CD4-positive, CD25-positive, alpha-beta regulatory T cell (primary cell): ENCODE measurements around the gene SLC27A4. TPM values are rescaled to one million over a fixed set of nuclear protein-coding genes. Genes with fewer than 3 reads are reported as not detected.
A peak's percentile ranks its signal among the peaks of the same experiment; 100 is the strongest.

Experiments used
- ATAC-seq, 2 donors: fragments of 150-1000 bp; cut with Tn5 transposase; one replicate each; pipeline ENCODE4 v1.10.0; 2021; ENCODE audit warnings: low read depth in 2 of 2, moderate number of reproducible peaks in 2 of 2, moderate library complexity in 1 of 2
- DNase-seq, 3 donors: peaks; one replicate each; pipeline versions ENCODE4 v3.0.0 to v3.0.0-alpha.2; 2012 to 2022; ENCODE audit warnings: mixed read lengths in 1 of 3
- H3K27ac ChIP-seq: one replicate; pipeline ENCODE4 v1.7.0; 2013; ENCODE audit warnings: mild to moderate bottlenecking, low read length; ENCODE audit not compliant: insufficient read depth, poor library complexity, severe bottlenecking
- H3K27me3 ChIP-seq: one replicate; pipeline ENCODE4 v1.7.0; 2013; ENCODE audit warnings: low read length; ENCODE audit not compliant: control insufficient read depth, insufficient read depth
- H3K36me3 ChIP-seq: one replicate; pipeline ENCODE4 v1.7.0; 2013; ENCODE audit warnings: mild to moderate bottlenecking, low read length, moderate library complexity; ENCODE audit not compliant: control insufficient read depth, insufficient read depth
- H3K4me1 ChIP-seq: 2 replicates; pipeline ENCODE4 v1.7.0; 2013; ENCODE audit warnings: mild to moderate bottlenecking, low read length; ENCODE audit not compliant: insufficient read depth, control insufficient read depth, poor library complexity, severe bottlenecking
- H3K4me3 ChIP-seq: one replicate; pipeline ENCODE4 v1.7.0; 2013; ENCODE audit warnings: low read depth, mild to moderate bottlenecking, low read length, moderate library complexity
- H3K9me3 ChIP-seq, 2 experiments: 1 replicate in 1 of 2; 2 replicates in 1 of 2; pipeline ENCODE4 v1.7.0; 2013; ENCODE audit warnings: low read length in 2 of 2, mild to moderate bottlenecking in 1 of 2, moderate library complexity in 1 of 2; ENCODE audit not compliant: control insufficient read depth in 2 of 2
- H3K27ac Mint-ChIP-seq, 3 donors: one replicate each; pipeline ENCODE4 v1.8.0; 2020 to 2022; ENCODE audit warnings: mild to moderate bottlenecking in 3 of 3, mixed read lengths in 3 of 3, moderate library complexity in 2 of 3
- H3K27me3 Mint-ChIP-seq: one replicate; pipeline ENCODE4 v1.8.0; 2022; ENCODE audit warnings: mild to moderate bottlenecking, mixed read lengths
- H3K36me3 Mint-ChIP-seq: one replicate; pipeline ENCODE4 v1.8.0; 2020; ENCODE audit warnings: mixed read lengths
- H3K4me1 Mint-ChIP-seq, 4 donors: one replicate each; pipeline ENCODE4 v1.8.0; 2020 to 2022; ENCODE audit warnings: mixed read lengths in 4 of 4, mild to moderate bottlenecking in 1 of 4
- H3K4me3 Mint-ChIP-seq, 4 donors: one replicate each; pipeline ENCODE4 v1.8.0; 2020 to 2022; ENCODE audit warnings: mild to moderate bottlenecking in 4 of 4, mixed read lengths in 4 of 4, moderate library complexity in 3 of 4
- H3K9me3 Mint-ChIP-seq, 7 donors: one replicate each; pipeline ENCODE4 v1.8.0; 2020 to 2022; ENCODE audit warnings: mixed read lengths in 7 of 7, mild to moderate bottlenecking in 3 of 7, moderate library complexity in 2 of 7
- polyA plus RNA-seq, 4 donors: library from polyadenylated mRNA; unstranded; fragments of 300-500 nt; fragmentation: Illumina TruSeq; gene quantifications; one replicate each; pipeline ENCODE4 v1.2.3, GENCODE V29; 2021
- total RNA-seq: library from RNA; stranded (reverse); gene quantifications from one replicate; pipeline ENCODE4 v1.2.3, GENCODE V29; 2022

SLC27A4 gene
- total and polyA plus RNA-seq, 5 donors from 2014 or later = 5.5 to 8.7 (median 7.1) TPM

- no peak overlapping the region for H3K4me3 ChIP-seq
- Mint-ChIP-seq H3K27ac (no peak overlapping the region), H3K27me3 (peaks cover 17% of the 10 kb centered on the region), H3K4me3 (no peak overlapping the region), H3K4me1 (peaks cover 0 to 4% (median 4%) of the 10 kb centered on the region in 4 donors), H3K36me3 (peaks cover 16% of the 10 kb centered on the region), H3K9me3 (no peaks in the 10 kb centered on the region)
- no peak for DNase-seq
- no peaks in the 10 kb centered on the region for H3K4me1 ChIP-seq
- H3K27ac ChIP-seq = no peak overlapping the region
- no peaks in the 10 kb centered on the region for H3K27me3 ChIP-seq
- no peaks in the 10 kb centered on the region for H3K9me3 ChIP-seq
- peaks cover 19% of the 10 kb centered on the region for H3K36me3 ChIP-seq
- ATAC-seq = no peak
These were observed 54.2 kb downstream of the SLC27A4 start for GRCh38 chr9:128394379-128395168.

- H3K36me3 ChIP-seq = no peaks in the 10 kb centered on the region
- peak overlapping the region in 1 of 3 donors; percentile 88 for H3K27ac Mint-ChIP-seq
- no peak overlapping the region for H3K4me3 ChIP-seq
- H3K27me3 Mint-ChIP-seq = peaks cover 23% of the 10 kb centered on the region
- no peak for DNase-seq
- H3K4me1 ChIP-seq = no peaks in the 10 kb centered on the region
- H3K27ac ChIP-seq = no peak overlapping the region
- no peaks in the 10 kb centered on the region for H3K9me3 Mint-ChIP-seq
- H3K4me1 Mint-ChIP-seq = peaks cover 0 to 4% (median 4%) of the 10 kb centered on the region in 4 donors
- peaks cover 6% of the 10 kb centered on the region for H3K36me3 Mint-ChIP-seq
- H3K9me3 ChIP-seq = no peaks in the 10 kb centered on the region
- H3K27me3 ChIP-seq = no peaks in the 10 kb centered on the region
- H3K4me3 Mint-ChIP-seq = no peak overlapping the region
- ATAC-seq = no peak
These were observed 56.8 kb downstream of the SLC27A4 start for GRCh38 chr9:128396970-128397613.

- Mint-ChIP-seq H3K36me3 (peaks cover 4% of the 10 kb centered on the region), H3K27me3 (peaks cover 26% of the 10 kb centered on the region), H3K4me3 (no peak overlapping the region), H3K9me3 (no peaks in the 10 kb centered on the region), H3K4me1 (peaks cover 0 to 4% (median 4%) of the 10 kb centered on the region in 4 donors), H3K27ac (no peak overlapping the region)
- no peaks in the 10 kb centered on the region for H3K36me3 ChIP-seq
- no peaks in the 10 kb centered on the region for H3K9me3 ChIP-seq
- no peak overlapping the region for H3K27ac ChIP-seq
- ATAC-seq (no peak), DNase-seq (no peak)
- no peaks in the 10 kb centered on the region for H3K27me3 ChIP-seq
- no peaks in the 10 kb centered on the region for H3K4me1 ChIP-seq
- no peak overlapping the region for H3K4me3 ChIP-seq
These were observed 57.5 kb downstream of the SLC27A4 start for GRCh38 chr9:128397831-128398230.

GRCh38 chr9:128399861-128400260, 59.5 kb downstream of the SLC27A4 start:
- no peaks in the 10 kb centered on the region for H3K27me3 ChIP-seq
- no peaks in the 10 kb centered on the region for H3K9me3 ChIP-seq
- no peaks in the 10 kb centered on the region for H3K4me1 ChIP-seq
- H3K27ac Mint-ChIP-seq = no peak overlapping the region
- no peaks in the 10 kb centered on the region for H3K9me3 Mint-ChIP-seq
- no peak overlapping the region for H3K4me3 Mint-ChIP-seq
- H3K4me1 Mint-ChIP-seq = peaks cover 0 to 4% (median 4%) of the 10 kb centered on the region in 4 donors
- peaks cover 27% of the 10 kb centered on the region for H3K27me3 Mint-ChIP-seq
- no peaks in the 10 kb centered on the region for H3K36me3 Mint-ChIP-seq
- no peak overlapping the region for H3K27ac ChIP-seq
- no peak for ATAC-seq
- no peak for DNase-seq
- no peaks in the 10 kb centered on the region for H3K36me3 ChIP-seq
- no peak overlapping the region for H3K4me3 ChIP-seq

- H3K36me3 Mint-ChIP-seq = no peaks in the 10 kb centered on the region
- Histone ChIP-seq H3K36me3 (no peaks in the 10 kb centered on the region), H3K27me3 (no peaks in the 10 kb centered on the region), H3K27ac (no peak overlapping the region), H3K4me3 (no peak overlapping the region), H3K4me1 (no peaks in the 10 kb centered on the region), H3K9me3 (no peaks in the 10 kb centered on the region)
- DNase-seq (no peak), ATAC-seq (no peak)
- no peaks in the 10 kb centered on the region for H3K4me1 Mint-ChIP-seq
- H3K4me3 Mint-ChIP-seq = no peak overlapping the region
- no peak overlapping the region for H3K27ac Mint-ChIP-seq
- no peaks in the 10 kb centered on the region for H3K9me3 Mint-ChIP-seq
- H3K27me3 Mint-ChIP-seq = peaks cover 35% of the 10 kb centered on the region
These were observed 64.2 kb downstream of the SLC27A4 start for GRCh38 chr9:128404560-128404959.

GRCh38 chr9:128405077-128405779, 64.9 kb downstream of the SLC27A4 start:
- ATAC-seq = no peak
- Histone ChIP-seq H3K27me3 (no peaks in the 10 kb centered on the region), H3K36me3 (no peaks in the 10 kb centered on the region), H3K4me1 (no peaks in the 10 kb centered on the region), H3K9me3 (no peaks in the 10 kb centered on the region), H3K4me3 (no peak overlapping the region), H3K27ac (no peak overlapping the region)
- Mint-ChIP-seq H3K36me3 (no peaks in the 10 kb centered on the region), H3K4me3 (no peak overlapping the region), H3K27ac (no peak overlapping the region), H3K27me3 (peaks cover 35% of the 10 kb centered on the region), H3K9me3 (no peaks in the 10 kb centered on the region), H3K4me1 (no peaks in the 10 kb centered on the region)
- DNase-seq = no peak

- Histone ChIP-seq H3K4me3 (no peak overlapping the region), H3K9me3 (no peaks in the 10 kb centered on the region), H3K36me3 (no peaks in the 10 kb centered on the region), H3K4me1 (no peaks in the 10 kb centered on the region), H3K27ac (no peak overlapping the region), H3K27me3 (no peaks in the 10 kb centered on the region)
- H3K4me3 Mint-ChIP-seq = no peak overlapping the region
- H3K27ac Mint-ChIP-seq = no peak overlapping the region
- no peaks in the 10 kb centered on the region for H3K4me1 Mint-ChIP-seq
- no peaks in the 10 kb centered on the region for H3K36me3 Mint-ChIP-seq
- DNase-seq = no peak
- no peak for ATAC-seq
- H3K27me3 Mint-ChIP-seq = peaks cover 39% of the 10 kb centered on the region
- H3K9me3 Mint-ChIP-seq = no peaks in the 10 kb centered on the region
These were observed 65.4 kb downstream of the SLC27A4 start for GRCh38 chr9:128405780-128406171.
